ENCODE results near the gene ZNF724. TPM values are rescaled to one million over a fixed set of nuclear protein-coding genes. Genes with fewer than 3 reads are reported as not detected.
"Not testable (repeated sequence)": the region's sequence is repeated elsewhere in the genome, so short reads cannot be mapped to it uniquely, and the experiment has no call there.

ZNF724 gene
- total RNA-seq (2014; rRNA removed; shearing (Covaris generic)): 8.8 and 10.5 TPM in 2 replicates

DNA sequence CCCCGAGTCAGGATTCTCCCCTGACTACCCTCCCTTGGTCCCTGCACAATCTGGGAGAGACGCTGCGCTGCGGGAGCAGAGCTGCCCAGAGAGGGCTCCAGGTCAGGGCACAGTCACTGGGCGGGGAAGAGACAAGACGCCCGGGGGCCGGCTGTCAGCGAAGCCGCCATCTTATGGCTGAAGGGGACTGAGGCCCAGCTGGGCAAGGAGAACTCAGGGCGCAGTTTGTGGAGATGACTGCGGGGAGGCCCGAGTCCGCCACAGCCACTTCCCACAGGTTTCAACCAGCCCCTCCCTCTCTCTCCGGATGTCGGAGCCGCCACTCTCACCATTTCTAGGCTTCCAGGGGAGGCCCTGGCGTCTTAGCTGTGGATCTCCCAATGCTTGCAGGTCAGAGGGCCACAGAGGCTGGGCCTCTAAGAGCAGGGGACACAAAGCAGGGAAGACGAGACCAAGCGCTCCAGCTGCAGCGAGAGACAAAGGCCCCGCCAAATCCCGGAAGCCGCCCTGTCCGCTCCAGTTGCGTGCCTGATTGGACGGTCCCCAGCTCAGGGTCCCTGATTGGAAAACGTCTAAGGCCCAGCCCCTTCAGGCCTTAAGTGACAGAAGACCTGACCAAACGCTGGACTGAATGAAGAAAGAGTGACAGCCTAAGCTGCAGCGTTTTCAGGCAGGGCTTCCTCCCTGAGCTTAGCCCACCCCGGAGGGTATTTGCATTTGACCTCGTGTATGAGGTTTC is at the start of gene ZNF724:
TSS of gene ZNF724 (minus strand) at position 484 of the 739 bp plus-strand sequence. CDS start at position 332, 152 bp downstream.
- DNase-seq (ENCODE audit: low spot score): peak; percentile 95

DNA sequence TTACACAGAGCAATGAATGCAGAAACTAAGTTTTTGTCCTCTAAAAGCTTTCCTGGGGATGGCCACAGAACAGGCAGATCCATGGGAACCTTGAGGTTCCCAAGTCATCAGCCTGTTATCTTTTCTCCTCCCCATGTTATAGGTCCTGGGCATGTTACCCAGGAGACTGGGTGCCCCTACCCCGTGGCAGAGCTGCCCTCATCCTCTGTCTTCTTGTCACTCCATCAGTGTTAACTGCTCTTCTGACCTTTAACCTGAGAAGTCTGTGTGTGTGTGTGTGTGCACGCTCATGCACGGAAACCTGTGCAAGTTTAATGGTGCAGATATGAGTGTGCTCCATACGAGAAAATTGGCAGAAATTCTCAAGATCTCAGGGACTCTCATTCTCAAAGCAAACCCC is 43.9 kb upstream of the ZNF724 start:
- no peak for DNase-seq (ENCODE audit: low spot score)

DNA sequence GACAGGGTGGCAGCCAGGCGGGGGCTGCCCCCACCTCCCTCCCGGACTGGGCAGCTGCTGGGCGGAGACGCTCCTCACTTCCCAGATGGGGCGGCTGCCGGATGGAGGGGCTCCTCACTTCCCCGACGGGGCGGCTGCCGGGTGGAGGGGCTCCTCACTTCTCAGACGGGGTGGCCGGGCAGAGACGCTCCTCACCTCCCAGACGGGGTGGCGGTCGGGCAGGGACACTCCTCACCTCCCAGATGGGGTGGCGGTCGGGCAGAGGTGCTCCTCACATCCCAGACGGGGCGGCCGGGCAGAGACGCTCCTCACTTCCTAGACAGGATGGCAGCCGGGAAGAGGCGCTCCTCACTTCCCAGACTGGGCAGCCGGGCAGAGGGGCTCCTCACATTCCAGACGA is 39.8 kb upstream of the ZNF724 start:
- not testable (repeated sequence) for DNase-seq (ENCODE audit: low spot score)

DNA sequence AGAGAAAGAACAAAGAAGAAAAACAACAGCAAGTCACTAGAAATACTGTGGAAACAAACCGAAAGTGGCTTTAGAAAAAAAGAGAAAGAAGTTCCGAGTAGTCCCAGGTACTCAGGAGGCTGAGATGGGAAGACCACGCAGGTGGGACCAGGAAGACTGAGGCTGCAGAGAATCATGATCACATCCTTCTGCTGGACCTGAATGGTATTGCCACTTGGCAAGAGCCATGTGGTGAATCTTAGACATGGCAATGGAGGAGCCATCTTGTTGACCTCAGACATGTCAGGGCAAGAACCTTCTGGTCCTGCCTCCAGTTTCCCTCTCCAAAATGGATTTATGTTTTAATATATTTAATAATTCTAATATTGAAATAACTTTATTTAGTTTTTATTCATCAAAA is 37.4 kb upstream of the ZNF724 start:
- DNase-seq (ENCODE audit: low spot score): no peak

DNA sequence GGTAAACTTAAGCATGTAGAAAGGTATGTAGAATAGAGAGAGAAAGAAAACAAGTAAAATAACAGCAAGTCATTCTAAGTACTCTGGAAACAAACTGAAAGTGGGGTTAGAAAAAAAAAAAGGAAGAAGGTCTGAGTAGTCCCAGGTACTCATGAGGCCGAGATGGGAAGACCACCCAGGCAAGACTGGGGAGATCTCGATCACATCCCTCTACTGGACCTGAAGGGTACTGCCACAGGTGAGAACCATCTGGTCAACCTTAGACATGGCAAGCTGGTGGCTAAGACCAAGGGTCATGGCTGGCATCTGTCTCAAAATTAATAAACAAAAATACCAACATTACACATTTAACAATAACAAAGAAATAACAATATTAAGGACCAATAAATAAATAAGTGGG is 36.3 kb upstream of the ZNF724 start:
- no peak for DNase-seq (ENCODE audit: low spot score)

DNA sequence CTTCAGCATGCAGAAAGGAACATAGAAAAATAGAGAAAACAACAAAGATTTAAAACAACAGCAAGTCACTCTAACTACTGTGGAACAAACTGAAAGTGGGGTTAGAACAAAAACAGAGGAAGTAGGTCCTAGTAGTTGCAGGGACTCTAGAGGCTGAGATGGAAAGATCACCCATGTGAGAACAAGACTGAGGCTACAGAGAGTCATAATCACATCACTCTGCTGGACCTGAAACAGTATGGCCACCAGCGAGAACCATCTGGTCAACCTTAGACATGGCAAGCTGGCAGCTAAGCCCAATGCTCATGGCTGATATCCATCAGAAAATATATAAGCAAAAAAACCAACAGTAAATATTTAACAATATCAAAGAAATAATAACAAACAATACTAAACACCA is 35.8 kb upstream of the ZNF724 start:
- DNase-seq (ENCODE audit: low spot score): no peak

DNA sequence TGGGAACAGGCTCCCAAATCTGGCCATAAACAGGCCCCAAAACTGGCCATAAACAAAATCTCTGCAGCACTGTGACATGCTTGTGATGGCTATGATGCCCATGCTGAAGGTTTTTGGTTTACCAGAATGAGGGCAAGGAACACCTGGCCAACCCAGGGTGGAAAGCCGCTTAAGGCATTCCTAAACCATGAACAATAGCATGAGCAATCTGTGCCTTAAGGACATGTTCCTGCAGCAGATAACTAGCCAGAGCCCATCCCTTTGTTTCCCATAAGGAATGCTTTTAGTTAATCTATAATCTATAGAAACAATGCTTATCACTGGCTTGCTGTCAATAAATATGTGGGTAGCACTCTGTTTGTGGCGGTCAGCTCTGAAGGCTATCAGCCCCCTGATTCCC is 35.1 kb upstream of the ZNF724 start:
- not testable (repeated sequence) for DNase-seq (ENCODE audit: low spot score)

DNA sequence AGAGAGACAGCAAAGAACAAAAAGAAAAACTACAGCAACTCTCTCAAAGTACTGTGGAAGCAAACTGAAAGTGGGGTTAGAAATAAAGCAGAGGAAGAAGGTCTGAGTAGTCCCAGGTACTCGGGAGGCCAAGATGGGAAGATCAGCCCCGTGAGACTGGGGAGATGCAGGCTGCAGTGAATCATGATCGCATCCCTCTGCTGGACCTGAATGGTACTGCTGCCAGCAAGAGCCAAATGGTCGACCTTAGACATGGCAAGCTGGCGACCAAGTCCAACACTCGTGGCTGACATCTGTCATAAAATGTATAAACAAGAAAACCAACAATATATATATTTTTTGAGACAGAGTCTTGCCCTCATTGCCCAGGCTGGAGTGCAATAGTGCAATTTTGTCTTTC is 33.7 kb upstream of the ZNF724 start:
- DNase-seq (ENCODE audit: low spot score): peak; percentile 40

DNA sequence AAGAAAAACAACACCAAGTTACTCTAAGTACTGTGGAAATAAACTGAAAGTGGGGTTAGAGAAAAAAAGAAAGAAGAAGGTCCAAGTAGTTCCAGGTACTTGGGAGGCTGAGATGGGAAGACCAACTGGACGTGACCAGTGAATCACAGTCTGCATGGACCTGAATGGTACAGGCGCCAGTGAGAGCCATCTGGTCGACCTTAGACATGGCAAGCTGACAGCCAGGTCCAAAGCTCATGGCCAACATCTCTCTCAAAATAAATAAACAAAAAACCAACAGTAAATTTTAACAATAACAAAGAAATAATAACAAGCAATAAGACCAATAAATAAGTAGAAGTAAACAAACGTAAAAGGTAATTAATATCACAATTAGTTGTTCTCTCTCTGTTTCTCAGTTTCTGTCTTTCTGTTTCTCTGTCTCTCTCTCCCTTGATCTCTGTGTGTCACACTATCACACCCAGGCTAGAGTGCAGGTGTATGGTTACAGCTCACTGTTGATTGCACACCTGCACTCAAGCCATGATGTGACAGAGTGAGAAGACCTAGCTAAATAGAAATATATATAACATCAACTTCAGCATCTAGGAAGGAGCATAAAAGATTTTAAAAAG is 31.6 kb upstream of the ZNF724 start:
- no peak for DNase-seq (ENCODE audit: low spot score)

DNA sequence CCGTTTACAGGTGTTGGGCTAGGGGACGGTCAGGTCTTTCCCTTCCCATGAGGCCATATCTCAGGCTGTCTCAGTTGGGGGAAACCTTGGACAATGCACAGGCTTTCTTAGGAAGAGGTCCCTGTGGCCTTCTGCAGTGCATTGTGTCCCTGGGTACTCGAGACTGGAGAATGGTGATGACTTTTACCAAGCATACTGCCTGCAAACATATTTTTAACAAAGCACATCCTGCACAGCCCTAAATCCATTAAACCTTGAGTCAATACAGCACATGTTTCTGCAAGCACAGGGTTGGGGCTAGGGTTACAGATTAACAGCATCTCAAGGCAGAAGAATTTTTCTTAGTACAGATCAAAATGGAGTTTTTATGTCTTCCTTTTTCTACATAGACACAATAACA is 27.9 kb upstream of the ZNF724 start:
- DNase-seq (ENCODE audit: low spot score): not testable (repeated sequence)

DNA sequence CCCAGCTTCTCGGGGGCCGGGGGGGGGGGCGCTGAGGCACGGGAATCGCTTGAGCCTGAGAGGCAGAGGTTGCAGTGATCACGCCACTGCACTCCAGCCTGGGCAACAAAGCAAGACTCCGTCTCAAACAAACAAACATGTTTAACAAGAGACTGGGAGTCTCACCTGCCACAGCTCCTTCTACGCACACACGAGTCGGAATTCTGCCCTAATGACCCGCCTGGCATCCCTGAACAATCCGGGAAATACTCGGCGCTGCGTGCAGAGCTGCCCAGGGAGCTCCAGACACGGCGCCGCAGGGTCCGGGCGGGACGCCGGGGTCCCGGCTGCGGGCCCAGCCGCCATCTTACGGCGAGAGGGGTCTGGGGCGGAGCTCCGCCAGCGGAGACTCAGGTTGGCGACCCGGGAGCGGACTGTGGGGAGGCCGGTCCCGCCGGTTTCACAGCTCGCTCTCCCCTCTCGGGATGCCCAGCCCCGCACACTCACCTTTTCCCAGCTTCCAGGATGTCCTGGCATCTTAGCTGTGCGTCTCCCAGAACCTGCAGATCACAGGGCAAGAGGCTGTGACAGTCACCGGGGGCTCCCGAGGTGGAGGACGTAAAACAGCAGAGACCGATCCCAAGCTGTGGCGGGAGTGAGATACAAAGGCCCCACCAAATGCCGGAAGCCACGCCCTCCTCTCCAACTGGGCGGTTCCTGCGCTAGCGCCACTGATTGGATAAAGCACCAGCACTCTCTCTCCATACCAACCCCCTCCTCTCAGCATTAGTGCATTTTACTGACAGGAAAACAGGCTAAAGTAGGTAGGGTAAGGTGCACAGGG is 23.6 kb upstream of the ZNF724 start:
- peak; percentile 87 for DNase-seq (ENCODE audit: low spot score)

DNA sequence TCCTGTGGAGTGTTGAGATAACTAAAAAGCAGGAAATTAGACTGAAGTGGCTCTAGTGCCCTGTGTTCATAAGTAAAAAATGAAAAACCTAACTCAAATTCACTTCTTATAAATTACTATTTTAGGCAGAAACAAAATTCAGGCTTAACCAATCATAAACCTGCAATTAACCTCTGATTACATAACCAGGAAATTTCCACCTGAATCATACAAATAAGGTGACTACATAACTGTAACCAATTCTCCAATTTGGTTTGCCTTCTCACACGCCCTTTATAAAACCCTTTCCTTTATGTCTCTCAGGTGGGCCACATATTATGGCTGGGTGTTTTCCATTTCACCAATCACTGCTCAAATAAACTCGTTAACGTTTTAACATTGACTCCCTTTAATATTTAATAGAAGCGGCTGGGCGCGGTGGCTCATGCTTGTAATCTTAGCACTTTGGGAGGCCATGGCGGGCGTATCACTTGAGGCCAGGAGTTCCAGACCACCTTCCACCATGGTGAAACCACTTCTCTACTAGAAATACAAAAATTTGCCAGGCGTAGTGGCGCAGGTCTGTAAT is 22.9 kb upstream of the ZNF724 start:
- no peak for DNase-seq (ENCODE audit: low spot score)

DNA sequence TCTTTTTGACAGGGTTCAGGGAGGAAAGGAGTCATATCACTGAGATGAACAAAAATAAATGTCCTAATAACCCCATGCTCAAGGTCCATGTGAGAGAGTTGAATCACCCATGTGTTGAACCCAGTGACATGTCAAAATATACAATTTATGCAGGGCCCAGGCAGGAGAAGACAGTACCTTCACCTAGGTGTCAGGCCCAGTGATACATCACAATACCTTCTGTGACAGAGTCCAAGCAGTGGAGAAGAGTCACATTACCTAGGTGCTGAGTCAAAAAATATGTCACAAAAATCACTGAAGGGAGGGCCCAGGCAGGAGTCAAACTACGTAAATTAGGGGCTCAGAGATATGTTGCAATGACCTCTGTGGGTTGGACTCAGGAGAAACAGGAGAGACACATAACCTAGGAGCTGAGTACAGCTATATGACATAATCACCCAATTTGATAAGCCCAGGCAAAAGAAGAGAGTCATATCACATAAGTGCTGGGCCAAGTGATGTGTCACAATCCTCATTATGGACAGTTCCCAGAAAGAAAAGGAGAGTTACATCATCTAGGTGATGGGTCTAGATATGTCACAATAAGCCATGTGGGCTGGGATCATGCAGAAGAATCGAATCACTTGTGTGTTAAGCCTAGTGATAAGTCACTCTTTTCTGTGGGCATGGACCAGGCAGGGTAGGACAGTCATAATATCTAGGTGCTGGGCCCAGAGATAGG is 13.8 kb upstream of the ZNF724 start:
- DNase-seq (ENCODE audit: low spot score): no peak

DNA sequence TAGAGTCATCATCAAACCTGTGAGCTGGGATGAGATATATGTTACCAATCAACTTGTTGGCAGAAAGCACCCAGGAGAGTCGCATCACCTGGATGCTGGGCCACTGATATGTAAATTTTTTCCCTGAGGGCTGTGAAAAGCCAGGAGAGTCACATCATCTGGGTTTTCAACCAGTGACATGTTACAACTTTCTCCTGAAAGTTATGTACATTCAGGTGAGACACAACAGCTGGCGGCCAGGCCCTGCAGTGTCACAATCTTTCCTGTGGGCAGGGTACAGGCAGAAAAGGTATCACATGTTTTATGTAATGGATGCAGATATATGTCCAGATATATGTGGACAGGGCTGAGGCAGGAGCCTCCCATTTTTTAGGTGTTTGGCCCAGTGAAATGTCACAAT is 13.2 kb upstream of the ZNF724 start:
- no peak for DNase-seq (ENCODE audit: low spot score)

DNA sequence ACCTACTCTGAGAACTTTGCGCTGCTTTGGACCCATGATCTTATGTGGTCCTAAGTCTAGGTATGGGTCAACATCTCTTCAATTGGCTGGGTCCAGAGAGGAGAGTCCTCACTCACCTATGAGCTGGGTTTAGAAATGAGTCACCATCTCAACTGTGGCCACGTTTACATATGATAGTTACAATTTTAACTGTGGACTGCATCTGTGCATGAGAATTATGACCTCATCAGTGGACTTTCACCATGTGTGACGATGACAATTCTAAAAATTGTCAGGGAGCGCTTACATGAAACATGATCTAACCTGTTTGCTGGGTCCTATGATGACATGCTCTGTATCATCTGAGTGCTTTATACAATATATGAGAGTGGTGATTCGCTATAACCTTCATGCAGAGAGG is 12.7 kb upstream of the ZNF724 start:
- DNase-seq (ENCODE audit: low spot score): no peak

DNA sequence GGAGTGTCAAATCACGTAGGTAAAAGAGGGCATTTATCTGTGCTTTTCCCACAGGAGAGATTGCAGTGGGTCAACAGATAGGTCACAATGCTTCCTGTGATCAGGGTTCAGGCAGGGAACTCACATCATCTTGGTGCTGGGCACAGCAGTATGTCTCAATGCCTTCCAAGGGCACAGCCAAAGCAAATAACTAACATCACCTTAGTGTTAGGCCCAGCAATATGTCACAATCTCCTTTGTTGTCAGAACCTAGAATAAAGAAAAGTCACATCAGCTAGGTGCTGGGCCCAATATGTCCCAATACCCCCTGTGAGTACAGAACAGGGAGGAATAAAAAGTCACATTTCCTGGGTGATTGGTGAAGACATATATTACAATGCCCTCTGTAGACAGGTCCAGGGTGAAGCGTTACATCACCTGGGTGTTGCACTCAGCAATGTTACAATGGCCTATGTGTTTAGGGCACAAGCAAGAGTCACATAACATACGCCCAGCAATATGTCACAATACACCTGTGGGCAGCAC is 11.4 kb upstream of the ZNF724 start:
- no peak for DNase-seq (ENCODE audit: low spot score)

DNA sequence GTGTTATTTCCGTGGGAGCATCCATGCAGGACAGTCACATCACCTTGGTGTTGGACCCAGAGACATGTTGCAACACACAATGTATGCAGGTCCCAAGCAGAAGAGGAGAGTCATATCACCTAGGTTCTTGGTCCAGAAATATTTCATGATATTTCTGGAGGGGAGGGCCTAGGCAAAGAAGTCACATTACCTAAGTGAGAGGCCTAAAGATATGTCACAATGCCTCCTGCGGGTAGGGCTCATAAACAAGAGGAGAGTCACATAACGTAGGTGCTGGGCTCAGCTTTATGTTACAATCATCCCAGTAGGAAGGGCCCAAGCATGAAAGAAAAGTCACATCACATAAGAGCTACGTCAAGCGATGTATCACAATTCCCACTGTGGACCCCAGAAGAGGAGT is 10.8 kb upstream of the ZNF724 start:
- DNase-seq (ENCODE audit: low spot score): no peak

DNA sequence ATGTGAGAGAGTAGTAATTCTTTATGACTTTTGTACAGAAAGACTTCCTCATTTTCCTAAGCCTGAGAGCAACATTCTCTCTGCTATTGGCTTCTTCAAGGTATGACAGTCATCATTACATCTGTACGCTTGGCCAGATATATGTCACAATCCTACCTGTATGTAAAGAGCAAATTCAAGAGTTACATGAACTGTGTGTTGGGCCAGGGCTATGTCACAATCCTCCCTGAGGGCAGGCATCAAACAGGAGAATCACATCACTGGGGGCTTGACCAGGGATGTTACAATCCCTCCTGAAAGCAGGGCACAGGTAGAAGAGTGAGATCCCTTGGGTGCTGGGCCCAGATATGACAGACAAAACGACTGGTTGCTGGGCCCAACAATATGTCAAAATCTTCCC is 9.8 kb upstream of the ZNF724 start:
- no peak for DNase-seq (ENCODE audit: low spot score)

DNA sequence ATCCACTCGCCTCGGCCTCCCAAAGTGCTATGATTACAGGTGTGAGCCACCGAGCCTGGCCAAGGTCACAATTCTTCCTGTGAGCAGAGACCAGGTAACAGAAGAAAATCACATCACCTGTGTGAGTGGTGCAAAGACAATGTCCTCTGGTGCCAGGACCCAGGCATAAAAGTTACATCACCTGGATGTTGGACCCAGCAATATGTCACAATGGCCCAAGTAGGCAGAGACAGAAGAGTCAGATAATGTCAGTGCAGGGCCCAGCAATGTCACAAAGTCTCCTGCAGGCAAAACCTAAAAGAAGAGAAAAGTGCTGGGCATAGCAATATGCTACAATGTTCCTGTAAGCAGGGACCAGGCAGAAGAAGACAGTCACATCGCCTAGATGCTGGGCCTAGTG is 5.5 kb upstream of the ZNF724 start:
- no peak for DNase-seq (ENCODE audit: low spot score)

DNA sequence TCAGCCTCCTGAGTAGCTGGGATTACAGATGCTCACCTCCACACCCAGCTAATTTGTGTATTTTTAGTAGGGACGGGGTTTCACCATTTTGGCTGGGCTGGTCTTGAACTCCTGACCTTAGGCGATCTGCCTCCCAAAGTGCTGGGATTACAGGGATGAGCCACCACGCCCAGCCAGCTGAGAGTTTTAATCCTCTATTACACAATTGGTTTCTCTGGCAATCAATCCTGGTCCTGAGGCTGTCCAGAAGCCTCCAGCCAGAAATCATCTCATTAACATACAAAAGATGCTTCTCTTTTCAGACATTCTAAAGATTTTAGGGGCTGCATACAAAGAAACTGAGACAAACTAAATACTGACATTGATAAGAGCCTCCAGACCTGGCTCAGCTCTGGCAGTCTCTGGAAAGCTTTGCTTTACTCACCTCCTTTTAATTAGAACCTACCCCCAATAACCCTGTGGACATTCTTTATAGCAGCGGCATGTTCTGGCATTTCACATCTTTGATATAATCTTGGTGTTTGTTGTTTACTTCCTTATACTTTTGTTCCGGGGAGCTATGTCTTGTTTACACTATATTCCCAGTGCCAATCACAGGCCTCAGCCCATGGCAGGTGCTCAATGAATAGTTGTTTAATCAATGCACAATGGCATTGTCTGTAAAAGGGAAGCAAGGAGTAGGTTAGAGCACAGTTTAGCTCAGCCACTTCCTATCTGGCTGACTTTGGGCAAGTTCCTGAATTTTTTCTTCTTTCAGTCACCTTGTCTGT is 4.1 kb upstream of the ZNF724 start:
- DNase-seq (ENCODE audit: low spot score): no peak

DNA sequence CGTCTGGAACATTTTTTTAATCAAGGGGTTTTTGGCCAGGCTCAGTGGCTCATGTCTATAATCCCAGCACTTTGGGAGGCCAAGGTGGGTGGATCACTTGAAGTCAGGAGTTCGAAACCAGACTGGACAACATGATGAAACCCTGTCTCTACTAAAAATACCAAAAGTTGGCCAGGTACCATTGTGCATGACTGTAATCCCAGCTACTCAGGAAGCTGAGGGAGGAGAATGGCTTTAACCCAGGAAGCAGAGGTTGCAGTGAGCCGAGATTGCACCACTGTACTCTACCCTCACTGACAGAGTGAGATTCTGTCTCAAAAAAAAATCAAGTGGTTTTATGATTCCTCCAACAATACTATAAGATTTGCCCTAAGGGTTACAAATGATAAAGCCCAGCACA is 3.1 kb upstream of the ZNF724 start:
- DNase-seq (ENCODE audit: low spot score): not testable (repeated sequence)

Data from H4 (cell line).